ENCODE results near the gene GALNT1. TPM values are rescaled to one million over a fixed set of nuclear protein-coding genes. Genes with fewer than 3 reads are reported as not detected.

GALNT1 gene
- polyA plus RNA-seq, 2 of the 4 experiments (the other 2 are of a cell fraction), result 97.4 to 113 TPM

- no peak for FAIRE-seq
- CTCF ChIA-PET, result interaction anchor here (0.6 kb wide), 1 partner anchor 21 kb away, joined by 3 read pairs; no protein-coding TSS in a partner anchor
Observed at GRCh38 chr18:35617865-35618264, 36.3 kb downstream of the GALNT1 start.

More at GRCh38 chr18:35617865-35618264, 36.3 kb downstream of the GALNT1 start:
- H3K4me1 ChIP-seq, result peaks cover 67% of the 10 kb centered on the region
- TF ChIP-seq POLR2A (IDR thresholded peaks at IDR 0.05; ENCODE audit: low read length), result no peak
- TF ChIP-seq HOXB13 (CRISPR knock-in tag; IDR thresholded peaks at IDR 0.05; ENCODE audit: low read depth), result no peak
- no peak for TF ChIP-seq BHLHE40 (IDR thresholded peaks at IDR 0.05; ENCODE audit: low read depth, low read length)
- TF ChIP-seq CTCF (IDR thresholded peaks at IDR 0.05), result no peak
- TF ChIP-seq ZNF302 (CRISPR knock-in tag; IDR thresholded peaks at IDR 0.05), result no peak
- TF ChIP-seq MAX (IDR thresholded peaks at IDR 0.05), result no peak
- no peak for TF ChIP-seq BCL3 (IDR thresholded peaks at IDR 0.05)
- no peak for TF ChIP-seq HDAC2 (IDR thresholded peaks at IDR 0.05)
- no peak for TF ChIP-seq PHF8 (IDR thresholded peaks at IDR 0.05; ENCODE audit: borderline replicate concordance, low read depth)
- no peak for TF ChIP-seq EHMT2 (IDR thresholded peaks at IDR 0.05; ENCODE audit: low read depth)
- no peak for TF ChIP-seq CBX2 (IDR thresholded peaks at IDR 0.05; ENCODE audit: borderline replicate concordance, low read depth)
- no peak for TF ChIP-seq FOSL2 (IDR thresholded peaks at IDR 0.05)
- TF ChIP-seq FOSL2 (CRISPR knock-in tag; IDR thresholded peaks at IDR 0.05), result no peak
- TF ChIP-seq RAD21 (conservative IDR thresholded peaks at IDR 0.05 in 1 of 2, IDR thresholded peaks at IDR 0.05 in 1 of 2), result no peak
- TF ChIP-seq PBX3 (IDR thresholded peaks at IDR 0.05), result no peak
- TF ChIP-seq CEBPB (IDR thresholded peaks at IDR 0.05), result no peak
- no peak for TF ChIP-seq E2F6 (IDR thresholded peaks at IDR 0.05; ENCODE audit: borderline replicate concordance, low read depth)
- TF ChIP-seq NR3C1 (IDR thresholded peaks at IDR 0.05), result no peak
- no peak for TF ChIP-seq TP53 (CRISPR knock-in tag; IDR thresholded peaks at IDR 0.05)
- TF ChIP-seq ATOH8 (CRISPR knock-in tag; IDR thresholded peaks at IDR 0.05; ENCODE audit: low read depth), result no peak
- ATAC-seq (no peak), DNase-seq (ENCODE audit: low read depth in 1 of 2, low spot score in 1 of 2) (no peak)
- 94% methylated on average over 1 of the region's 1 CpG for WGBS (ENCODE audit: missing lambda C conversion rate)
- no peak overlapping the region for H3K4me3 ChIP-seq
- POLR2A ChIA-PET, result interaction anchor here (1.8 kb wide), 1 partner anchor 35 kb away, joined by 4 read pairs; no protein-coding TSS in a partner anchor
- no peaks in the 10 kb centered on the region for H3K9me3 ChIP-seq
- peak overlapping the region; percentile 77; the same call in 2 of the 3 replicates for H3K4me2 ChIP-seq
- H3K27ac ChIP-seq, result peak overlapping the region in 1 of 2 experiments; percentile 62; a peak in 1 of 6 replicates
